HEK293 (cell line): ENCODE measurements around the gene FHIT.

Experiments used
- YY1 ChIP-seq: fragments of 450-650 bp; formaldehyde crosslinking; IDR thresholded peaks from 2 replicates; pipeline ENCODE4 v1.5.1; 2018; ENCODE audit warnings: missing biosample characterization, missing genetic modification characterization
- ZNF24 ChIP-seq: fragments of 450-650 bp; formaldehyde crosslinking; IDR thresholded peaks from 2 replicates; pipeline ENCODE4 v1.5.1; 2016; ENCODE audit warnings: missing biosample characterization, missing genetic modification characterization
- ZNF398 ChIP-seq: fragments of 450-650 bp; formaldehyde crosslinking; IDR thresholded peaks from 2 replicates; pipeline ENCODE4 v1.5.1; 2017; ENCODE audit warnings: missing biosample characterization, missing genetic modification characterization

DNA sequence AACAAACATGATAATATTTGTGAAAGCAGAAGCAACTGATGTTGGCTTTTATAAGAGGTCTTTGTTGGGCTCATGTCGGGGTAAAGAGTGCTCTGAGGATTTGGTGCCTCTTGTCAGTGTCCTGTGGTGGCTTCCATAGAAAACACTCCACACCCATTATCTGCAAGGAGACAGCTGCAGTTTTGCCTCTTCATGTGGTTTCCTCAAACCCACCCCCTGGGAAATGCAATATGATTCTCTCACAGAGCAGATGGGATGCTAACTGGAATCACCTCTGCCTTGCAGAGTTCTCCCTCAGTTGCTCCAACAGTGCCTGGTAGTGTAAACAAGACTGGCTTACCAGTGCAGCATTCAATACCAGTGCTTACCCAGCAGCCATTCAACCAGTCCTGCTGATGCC is 1430.0 kb downstream of the FHIT start:
- TF ChIP-seq ZNF24 (tag by site-specific recombination) = no peak
- TF ChIP-seq ZNF398 (tag by site-specific recombination) = no peak
- TF ChIP-seq YY1 = no peak
